ENCODE data around the gene OLFM2. TPM values are rescaled to one million over a fixed set of nuclear protein-coding genes. Genes with fewer than 3 reads are reported as not detected.

The OLFM2 gene
- total and polyA plus RNA-seq, 9 of the 15 experiments (the other 6 are each of a cell fraction or from before 2014, with no cell fraction given), result 0.10 to 0.33 (median 0.23) TPM; not detected in 4

GRCh38 chr19:9818734-9819595 is 117.3 kb downstream of the OLFM2 start, which contains the start of gene FBXL12 (continued):
- TF ChIP-seq ZNF512 (tag; IDR thresholded peaks at IDR 0.05) (no peak), POLR3G (IDR thresholded peaks at IDR 0.05; ENCODE audit: extremely low read depth, insufficient read length, insufficient replicate concordance) (no peak), TAF15 (IDR thresholded peaks at IDR 0.05; ENCODE audit: low read depth, low read length) (no peak), ZNF57 (CRISPR knock-in tag; IDR thresholded peaks at IDR 0.05) (no peak), HIVEP1 (CRISPR knock-in tag; IDR thresholded peaks at IDR 0.05) (no peak), PHF8 (IDR thresholded peaks at IDR 0.05; ENCODE audit: borderline replicate concordance, low read length) (peak; percentile 94), NELFE (IDR thresholded peaks at IDR 0.05; ENCODE audit: insufficient read depth, insufficient read length) (no peak), CREB5 (CRISPR knock-in tag; IDR thresholded peaks at IDR 0.05) (no peak), ZNF609 (CRISPR knock-in tag; IDR thresholded peaks at IDR 0.05; ENCODE audit: borderline replicate concordance) (no peak), PRPF4 (IDR thresholded peaks at IDR 0.05; ENCODE audit: insufficient read depth, low read depth, low read length, poor library complexity, severe bottlenecking) (no peak), RAD21 (CRISPR knock-in tag; conservative IDR thresholded peaks at IDR 0.05 in 1 of 2, IDR thresholded peaks at IDR 0.05 in 1 of 2) (no peak), CXXC5 (CRISPR knock-in tag; IDR thresholded peaks at IDR 0.05) (peak; percentile 71), ZC3H11A (IDR thresholded peaks at IDR 0.05; ENCODE audit: low read depth, low read length) (no peak), HDAC6 (IDR thresholded peaks at IDR 0.05; ENCODE audit: low read depth, low read length) (no peak), CHD1 (IDR thresholded peaks at IDR 0.05; ENCODE audit: low read length) (no peak), BRD4 (IDR thresholded peaks at IDR 0.05) (no peak), CCNT2 (IDR thresholded peaks at IDR 0.05; ENCODE audit: borderline replicate concordance, extremely low read depth, insufficient read length, low read depth, low read length) (peak; percentile 64), KAT8 (IDR thresholded peaks at IDR 0.05; ENCODE audit: low read depth) (no peak)
